HG03280 (cell line): ENCODE data around the gene LATS2.
A peak's percentile ranks its signal among the peaks of the same experiment; 100 is the strongest.

ENCODE experiments used
- ATAC-seq: cut with Tn5 transposase; IDR thresholded peaks from one replicate; pipeline ENCODE4 v1.9.1; 2021; ENCODE audit warnings: mild to moderate bottlenecking, moderate library complexity; ENCODE audit not compliant: unreplicated experiment

The LATS2 gene

DNA sequence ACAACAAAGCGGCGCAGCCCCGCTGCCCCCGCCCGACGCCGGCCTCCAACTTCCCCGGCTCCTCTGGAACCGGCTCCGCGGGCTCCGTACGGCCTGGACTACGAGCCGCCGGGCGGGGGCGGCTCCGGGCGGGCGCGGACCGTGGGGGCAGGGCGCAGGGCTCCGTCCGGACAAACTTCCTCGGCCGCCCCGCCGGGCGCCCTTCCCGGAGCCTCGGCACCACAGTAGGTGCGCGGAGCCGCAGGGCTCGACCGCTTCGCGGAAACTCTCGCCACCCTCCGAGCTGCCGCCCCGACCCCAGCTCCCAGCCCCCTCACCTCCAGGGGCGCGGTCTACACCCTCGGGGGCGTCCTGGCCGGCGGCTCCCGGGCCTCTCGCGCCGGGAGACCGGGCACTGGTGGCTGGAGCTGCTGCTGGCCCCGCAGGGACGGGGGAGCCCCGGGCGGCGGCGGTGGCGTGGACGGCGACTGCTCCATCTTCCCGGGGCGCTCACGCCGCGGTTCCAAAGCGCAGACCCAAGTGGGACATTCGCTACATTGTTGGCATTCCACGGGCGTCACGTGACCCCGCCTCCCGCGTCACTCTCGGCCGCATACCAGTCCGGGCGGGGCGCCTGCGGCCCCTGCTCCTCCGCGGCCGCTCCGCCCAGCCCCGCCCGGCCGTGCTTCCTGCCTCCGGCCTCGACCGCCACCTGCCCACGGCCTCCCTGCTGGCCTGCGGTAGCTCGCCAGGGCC, at the start of gene LATS2:
TSS of gene LATS2 (minus strand) at position 558 of the 735 bp plus-strand sequence. CDS start 15,560 bp downstream, outside the sequence.
- peak; percentile 89 for ATAC-seq

DNA sequence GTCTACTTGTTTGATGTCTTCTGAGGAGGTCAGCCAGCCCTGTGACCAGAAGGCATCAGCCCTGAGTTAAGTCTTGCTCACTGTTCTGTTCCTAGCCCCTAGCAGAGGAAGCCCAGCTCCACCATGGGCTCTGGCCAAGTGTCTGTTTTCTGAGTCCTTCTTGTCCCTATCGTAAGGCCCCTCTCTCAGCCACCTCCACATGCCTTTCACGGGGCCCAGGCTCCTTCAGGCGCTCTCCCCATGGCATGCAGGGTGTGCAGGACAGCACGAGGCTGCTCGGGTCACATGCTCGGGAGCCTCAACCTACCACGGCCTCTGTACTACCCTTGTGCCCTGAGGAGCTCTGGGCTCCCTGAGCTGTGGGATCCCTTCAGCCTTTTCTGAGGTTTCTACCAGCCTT, 47.8 kb upstream of the LATS2 start:
- no peak for ATAC-seq

DNA sequence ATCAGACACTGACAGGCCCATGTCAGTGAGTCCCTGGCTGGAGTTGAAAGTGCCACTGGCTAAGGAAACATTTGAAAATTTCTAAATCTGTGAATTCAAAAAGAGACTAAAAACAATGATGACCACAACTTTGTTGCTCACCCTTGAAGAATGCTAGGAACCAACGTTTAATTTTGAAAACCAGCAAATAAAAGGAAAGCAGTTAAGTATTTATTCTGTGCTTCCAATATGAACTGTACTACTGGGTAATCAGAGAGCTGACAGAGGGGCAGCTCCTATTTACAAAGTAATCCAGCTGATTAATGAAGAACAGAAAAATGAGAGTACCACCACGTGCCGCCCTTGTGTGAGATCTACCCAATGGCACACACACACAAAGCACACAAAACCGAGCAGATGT, 44.7 kb upstream of the LATS2 start:
- no peak for ATAC-seq

DNA sequence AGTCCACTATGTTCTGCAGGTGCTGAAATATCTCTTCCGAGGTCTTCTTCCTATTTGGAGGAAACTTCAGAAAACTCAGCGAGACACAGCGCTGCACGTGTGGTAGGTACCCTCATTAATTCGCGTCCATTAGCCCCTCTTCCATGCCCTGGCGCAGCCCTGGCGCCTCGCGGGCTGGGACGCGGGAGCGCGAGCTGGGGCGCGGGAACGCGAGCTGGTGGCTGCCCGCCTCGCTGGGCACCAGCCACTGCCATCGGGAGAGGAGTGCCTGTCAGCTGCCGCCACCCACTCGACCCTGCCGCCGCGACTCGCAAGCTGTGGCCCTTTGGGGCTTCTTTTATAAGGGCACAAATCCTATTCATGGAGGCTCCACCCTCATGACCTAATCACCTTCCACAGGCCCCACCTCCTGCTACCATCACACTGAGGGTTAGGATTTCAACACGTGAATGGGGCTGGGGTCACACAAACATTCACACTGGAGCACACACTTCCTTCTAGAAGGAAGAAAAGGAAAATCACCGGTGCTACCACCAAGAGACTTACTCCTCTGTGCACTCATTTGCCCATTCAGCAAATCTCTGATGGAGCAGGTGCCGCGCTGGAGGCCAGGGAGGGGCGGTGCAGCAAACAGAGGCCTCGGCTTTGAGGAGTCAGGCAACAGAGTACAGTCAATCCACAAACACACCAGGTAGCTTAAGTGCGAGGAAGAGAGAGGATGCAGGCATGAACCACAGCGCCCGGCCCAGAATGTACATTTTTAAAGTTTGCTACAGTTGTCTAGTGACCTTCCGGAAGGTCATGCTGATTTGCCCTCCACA, 43.0 kb upstream of the LATS2 start:
- ATAC-seq = no peak

- ATAC-seq = no peak
Measured at GRCh38 chr13:21101865-21102576, 40.6 kb upstream of the LATS2 start.

- no peak for ATAC-seq
Measured at GRCh38 chr13:21100994-21101757, 39.8 kb upstream of the LATS2 start.

DNA sequence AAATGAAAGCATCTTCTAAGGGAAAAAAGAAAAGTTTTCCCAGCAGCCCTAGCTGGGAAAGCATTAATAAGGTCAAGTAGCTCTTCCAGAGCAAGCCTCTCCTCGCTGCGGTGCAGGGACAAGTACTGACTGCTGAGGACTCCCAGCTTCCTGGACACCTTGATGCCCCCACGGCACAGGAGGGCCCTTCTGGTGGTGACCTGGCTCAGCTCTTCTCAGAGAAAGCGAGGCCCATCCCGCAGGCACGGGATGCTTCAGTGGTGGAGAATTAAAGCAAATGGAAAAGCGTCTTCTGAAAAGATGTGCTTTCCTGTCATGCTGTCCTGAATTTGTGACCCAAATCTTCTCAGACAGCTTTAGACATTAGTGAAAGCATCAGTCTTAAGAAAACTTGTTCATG, 38.8 kb upstream of the LATS2 start:
- ATAC-seq = no peak

DNA sequence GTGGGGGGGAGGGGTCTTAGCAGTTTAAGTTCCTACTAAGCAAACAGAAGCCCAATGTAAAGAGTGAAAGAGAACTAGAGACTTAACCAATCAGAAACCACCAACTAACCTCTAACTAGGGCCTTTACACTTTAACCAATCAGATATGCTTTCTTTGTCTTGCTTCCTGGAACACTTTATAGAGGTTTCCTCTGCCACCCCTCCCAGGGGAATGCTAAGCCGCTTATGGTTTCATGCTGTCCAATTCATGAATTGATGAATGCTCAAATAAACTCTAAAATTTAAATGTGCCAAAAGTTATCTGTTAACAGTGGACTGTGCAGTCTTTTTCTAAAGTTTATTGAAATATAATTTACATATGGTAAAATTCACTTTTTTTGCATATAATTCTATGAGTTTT, 33.9 kb upstream of the LATS2 start:
- ATAC-seq = no peak

DNA sequence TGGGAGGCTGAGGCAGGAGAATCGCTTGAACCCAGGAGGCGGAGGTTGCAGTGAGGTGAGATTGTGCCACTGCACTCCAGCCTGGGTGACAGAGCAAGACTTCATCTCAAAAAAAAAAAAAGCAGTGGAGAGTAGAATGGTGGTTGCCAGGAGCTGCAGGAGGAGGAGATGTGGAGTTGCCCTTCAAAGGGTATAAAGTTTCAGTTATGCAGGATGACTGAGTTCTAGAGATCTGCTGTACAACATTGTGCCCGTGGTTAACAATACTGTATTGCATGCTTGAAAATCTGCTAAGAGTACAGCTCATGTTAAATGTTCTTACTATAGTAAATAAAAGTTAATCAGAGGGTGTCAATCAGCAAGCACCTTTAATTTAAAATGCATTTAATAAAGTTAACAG, 28.4 kb upstream of the LATS2 start:
- no peak for ATAC-seq

DNA sequence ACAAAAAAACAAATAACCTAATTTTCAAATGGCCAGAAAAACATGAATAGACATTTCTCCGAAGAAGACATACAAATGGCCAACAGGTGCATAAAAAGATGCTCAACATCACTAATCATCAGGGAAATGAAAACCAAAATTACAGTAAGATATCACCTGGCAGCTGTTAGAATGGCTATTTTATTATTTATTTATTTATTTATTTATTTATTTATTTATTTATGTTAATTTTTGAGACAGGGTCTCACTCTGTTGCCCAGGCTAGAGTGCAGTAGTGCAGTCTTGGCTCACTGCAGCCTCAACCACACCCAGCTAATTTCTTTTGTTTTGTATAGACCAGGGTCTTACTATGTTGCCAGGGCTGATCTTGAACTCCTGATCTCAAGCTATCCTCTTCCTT, 27.1 kb upstream of the LATS2 start:
- ATAC-seq = no peak

GRCh38 chr13:21086929-21087328, 25.5 kb upstream of the LATS2 start:
- ATAC-seq = no peak

- ATAC-seq = no peak
Measured at GRCh38 chr13:21081926-21082325, 20.5 kb upstream of the LATS2 start.

GRCh38 chr13:21080593-21080891, 19.2 kb upstream of the LATS2 start:
- ATAC-seq = no peak

- no peak for ATAC-seq
Measured at GRCh38 chr13:21079761-21080592, 18.6 kb upstream of the LATS2 start.

DNA sequence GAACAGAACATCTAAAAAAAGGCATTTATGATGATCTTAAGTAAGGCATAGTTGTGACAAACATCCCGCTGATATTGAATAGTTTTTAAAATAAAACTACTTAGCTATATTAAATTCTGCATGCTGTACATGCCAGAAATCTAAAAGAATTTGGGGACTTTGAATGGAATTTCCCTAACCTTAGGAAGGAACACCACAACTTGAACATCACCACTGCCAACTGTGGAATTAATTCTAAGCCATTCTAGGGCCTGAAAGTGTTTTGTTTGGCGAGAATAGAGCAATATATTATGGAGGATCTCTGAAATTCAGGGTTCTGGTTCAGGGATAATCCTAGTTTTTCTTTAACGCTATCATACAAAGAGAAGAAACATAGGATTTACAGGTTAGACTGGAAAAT, 17.8 kb upstream of the LATS2 start:
- no peak for ATAC-seq

DNA sequence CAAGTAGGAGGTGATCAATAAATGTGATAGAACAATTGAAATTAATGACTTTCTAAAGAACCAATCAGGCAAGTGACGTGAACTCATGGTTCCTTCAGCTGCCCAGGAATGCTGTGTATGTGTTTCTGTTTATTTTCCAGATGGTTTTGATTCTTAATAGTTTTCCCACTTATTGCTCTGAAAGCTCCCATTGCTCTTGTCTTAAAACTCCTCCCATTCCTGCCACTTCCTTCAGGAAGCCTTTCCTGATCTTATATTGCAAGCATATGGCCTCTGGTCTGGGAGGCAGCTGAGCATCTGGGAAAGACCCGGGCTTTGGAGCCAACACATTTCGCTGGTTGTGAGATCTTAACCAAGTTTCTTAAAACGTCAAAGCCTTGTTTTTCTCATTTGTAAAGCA, 17.1 kb upstream of the LATS2 start:
- ATAC-seq = no peak

- ATAC-seq = no peak
Measured at GRCh38 chr13:21077788-21078353, 16.5 kb upstream of the LATS2 start.

GRCh38 chr13:21077076-21077787, 15.8 kb upstream of the LATS2 start:
- ATAC-seq = no peak

- no peak for ATAC-seq
Measured at GRCh38 chr13:21076253-21076652, 14.9 kb upstream of the LATS2 start.
